Right kidney (tissue), 1 donor: ENCODE data around the gene PROX1.

Experiments used
- DNase-seq: peaks from one replicate; pipeline ENCODE4 v3.0.0-alpha.2; 2016

PROX1 gene

GRCh38 chr1:213997772-213998107 lies 10.0 kb downstream of the PROX1 start:
- no peak for DNase-seq

GRCh38 chr1:213998785-213999184 lies 11.0 kb downstream of the PROX1 start:
- no peak for DNase-seq

GRCh38 chr1:213999732-214000131 lies 12.0 kb downstream of the PROX1 start:
- DNase-seq: no peak

- DNase-seq: no peak
Measured at GRCh38 chr1:214002060-214002459, 14.3 kb downstream of the PROX1 start.

- no peak for DNase-seq
Measured at GRCh38 chr1:214002472-214002871, 14.7 kb downstream of the PROX1 start.

- no peak for DNase-seq
Measured at GRCh38 chr1:214003233-214003632, 15.5 kb downstream of the PROX1 start.

GRCh38 chr1:214004014-214004413 lies 16.2 kb downstream of the PROX1 start:
- DNase-seq: no peak

GRCh38 chr1:214004795-214005194 lies 17.0 kb downstream of the PROX1 start:
- DNase-seq: no peak

- DNase-seq: no peak
Measured at GRCh38 chr1:214005708-214006107, 17.9 kb downstream of the PROX1 start.

- DNase-seq: no peak
Measured at GRCh38 chr1:214006845-214007244, 19.1 kb downstream of the PROX1 start.

GRCh38 chr1:214008347-214008746 lies 20.6 kb downstream of the PROX1 start:
- DNase-seq: no peak

GRCh38 chr1:214008791-214009422 lies 21.1 kb downstream of the PROX1 start:
- no peak for DNase-seq

GRCh38 chr1:214009423-214010196 lies 21.8 kb downstream of the PROX1 start:
- no peak for DNase-seq

- no peak for DNase-seq
Measured at GRCh38 chr1:214010197-214010573, 22.4 kb downstream of the PROX1 start.

GRCh38 chr1:214010717-214011116 lies 22.9 kb downstream of the PROX1 start:
- DNase-seq: no peak

GRCh38 chr1:214012418-214012817 lies 24.6 kb downstream of the PROX1 start:
- no peak for DNase-seq

- DNase-seq: no peak
Measured at GRCh38 chr1:214013614-214014377, 26.0 kb downstream of the PROX1 start.

- DNase-seq: no peak
Measured at GRCh38 chr1:214014730-214015129, 27.0 kb downstream of the PROX1 start.

GRCh38 chr1:214017191-214017982 lies 29.6 kb downstream of the PROX1 start:
- no peak for DNase-seq

- no peak for DNase-seq
Measured at GRCh38 chr1:214018386-214019268, 30.9 kb downstream of the PROX1 start.

GRCh38 chr1:214019499-214019898 lies 31.7 kb downstream of the PROX1 start:
- no peak for DNase-seq

- DNase-seq: no peak
Measured at GRCh38 chr1:214021321-214021720, 33.5 kb downstream of the PROX1 start.
